ENCODE results near the gene BCL2L15. TPM values are rescaled to one million over a fixed set of nuclear protein-coding genes. Genes with fewer than 3 reads are reported as not detected.

The BCL2L15 gene
- 1 to 10 TPM; 1.3 to 2.1 TPM for total RNA-seq
- polyA plus RNA-seq: 1 to 10 TPM in 1 of 2 donors, under 1 TPM in 1; 0.75 to 1.3 TPM

- Histone ChIP-seq H3K9me3 (ENCODE audit: control insufficient read depth in 1 of 2, low read length in 2 of 2) (no peaks in the 10 kb centered on the region), H3K27ac (ENCODE audit: low read depth, low read length) (no peak within 1 kb of the TSS), H3K27me3 (ENCODE audit: insufficient read depth, low read length) (no peaks in the 10 kb centered on the region), H3K4me3 (ENCODE audit: low read length in 2 of 2) (no peak within 1 kb of the TSS), H3K4me1 (ENCODE audit: insufficient read depth, low read length) (peaks cover 22% of the 10 kb centered on the region), H3K36me3 (ENCODE audit: insufficient read depth, low read length) (no peaks in the 10 kb centered on the region)
- ChIA-PET POLR2A (ENCODE audit: partially characterized antibody) (interaction anchor here (1.0 to 1.8 kb wide), 4 partner anchors 9 to 17 kb away, joined by 3 to 5 read pairs (median 5); partner anchors contain the start of gene AP4B1), CTCF (ENCODE audit: partially characterized antibody) (interaction anchor here (0.6 to 3.5 kb wide), 6 partner anchors 12 to 396 kb away, joined by 3 to 10 read pairs (median 4); partner anchors contain the start of gene AP4B1)
- DNase-seq: no peak
- Mint-ChIP-seq H3K27ac (peak within 1 kb of the TSS in 5 of 7 donors; percentile 10 to 69 (median 43)), H3K27me3 (no peaks in the 10 kb centered on the region), H3K9me3 (peaks cover 0 to 2% (median 0%) of the 10 kb centered on the region in 8 donors), H3K36me3 (peaks cover 4 to 12% of the 10 kb centered on the region in 2 donors), H3K4me1 (peaks cover 19 to 39% (median 24%) of the 10 kb centered on the region in 4 donors), H3K4me3 (peak within 1 kb of the TSS; percentile 2 to 65 (median 38))
- intact Hi-C loops (cut with micrococcal nuclease): no loop called here
These were observed at the start of gene BCL2L15 for GRCh38 chr1:113887402-113888175. TSS of gene BCL2L15 (minus strand) at chr1:113887581. CDS start at chr1:113887375, 206 bp downstream.

- no peaks in the 10 kb centered on the region for H3K27me3 ChIP-seq (ENCODE audit: insufficient read depth, low read length)
- H3K27ac ChIP-seq (ENCODE audit: low read depth, low read length): peak overlapping the region; percentile 14
- peak overlapping the region; percentile 56 to 83 (median 78) for H3K4me3 Mint-ChIP-seq
- H3K27me3 Mint-ChIP-seq: no peaks in the 10 kb centered on the region
- peak overlapping the region; percentile 65 to 89 (median 82) for H3K27ac Mint-ChIP-seq
- H3K4me1 ChIP-seq (ENCODE audit: insufficient read depth, low read length): peaks cover 95% of the 10 kb centered on the region
- H3K36me3 Mint-ChIP-seq: peaks cover 15 to 28% of the 10 kb centered on the region in 2 donors
- H3K9me3 Mint-ChIP-seq: peaks cover 0 to 4% (median 0%) of the 10 kb centered on the region in 8 donors
- H3K36me3 ChIP-seq (ENCODE audit: insufficient read depth, low read length): peaks cover 11% of the 10 kb centered on the region
- no peaks in the 10 kb centered on the region for H3K9me3 ChIP-seq (ENCODE audit: control insufficient read depth in 1 of 2, low read length in 2 of 2)
- CTCF ChIA-PET (ENCODE audit: partially characterized antibody): interaction anchor here (0.8 to 1.8 kb wide), 3 partner anchors 10 to 348 kb away, joined by 3 to 7 read pairs (median 4); no protein-coding TSS in a partner anchor
- no peak overlapping the region for H3K4me3 ChIP-seq (ENCODE audit: low read length in 2 of 2)
- intact Hi-C loops (cut with micrococcal nuclease): no loop called here
- peaks cover 69 to 91% (median 81%) of the 10 kb centered on the region in 4 donors for H3K4me1 Mint-ChIP-seq
- POLR2A ChIA-PET (ENCODE audit: partially characterized antibody): interaction anchor here (1.1 to 7.7 kb wide), 4 partner anchors 7 to 12 kb away, joined by 3 to 88 read pairs (median 6); partner anchors contain the start of gene HIPK1
- DNase-seq: no peak
These were observed 49.8 kb upstream of the BCL2L15 start for GRCh38 chr1:113937146-113937545.

- peaks cover 99% of the 10 kb centered on the region for H3K4me1 ChIP-seq (ENCODE audit: insufficient read depth, low read length)
- no peak for DNase-seq
- H3K9me3 ChIP-seq (ENCODE audit: control insufficient read depth in 1 of 2, low read length in 2 of 2): no peaks in the 10 kb centered on the region
- H3K36me3 ChIP-seq (ENCODE audit: insufficient read depth, low read length): peaks cover 8% of the 10 kb centered on the region
- H3K4me3 ChIP-seq (ENCODE audit: low read length in 2 of 2): no peak overlapping the region
- Mint-ChIP-seq H3K27ac (peak overlapping the region; percentile 44 to 84 (median 66)), H3K36me3 (peaks cover 11 to 24% of the 10 kb centered on the region in 2 donors), H3K4me1 (peaks cover 71 to 95% (median 85%) of the 10 kb centered on the region in 4 donors), H3K4me3 (peak overlapping the region in 4 of 8 donors; percentile 16 to 62 (median 29)), H3K27me3 (no peaks in the 10 kb centered on the region), H3K9me3 (peaks cover 0 to 4% (median 0%) of the 10 kb centered on the region in 8 donors)
- H3K27ac ChIP-seq (ENCODE audit: low read depth, low read length): no peak overlapping the region
- intact Hi-C loops (cut with micrococcal nuclease): no loop called here
- CTCF ChIA-PET (ENCODE audit: partially characterized antibody): interaction anchor here (1.1 to 8.3 kb wide), 2 partner anchors 12 to 66 kb away, joined by 3 to 98 read pairs; no protein-coding TSS in a partner anchor
- H3K27me3 ChIP-seq (ENCODE audit: insufficient read depth, low read length): no peaks in the 10 kb centered on the region
- POLR2A ChIA-PET (ENCODE audit: partially characterized antibody): interaction anchor here (1.2 to 9.1 kb wide), 3 partner anchors 11 to 124 kb away, joined by 3 to 120 read pairs (median 4); partner anchors contain the start of gene RSBN1
These were observed 48.6 kb upstream of the BCL2L15 start for GRCh38 chr1:113935970-113936369.

- Mint-ChIP-seq H3K4me1 (peaks cover 63 to 95% (median 81%) of the 10 kb centered on the region in 4 donors), H3K27ac (peak overlapping the region; percentile 61 to 84 (median 73)), H3K27me3 (no peaks in the 10 kb centered on the region), H3K4me3 (peak overlapping the region in 5 of 8 donors; percentile 26 to 62 (median 39)), H3K9me3 (peaks cover 0 to 7% (median 0%) of the 10 kb centered on the region in 8 donors), H3K36me3 (peaks cover 3 to 24% of the 10 kb centered on the region in 2 donors)
- H3K36me3 ChIP-seq (ENCODE audit: insufficient read depth, low read length): no peaks in the 10 kb centered on the region
- ChIA-PET CTCF (ENCODE audit: partially characterized antibody) (interaction anchor here (0.9 to 8.3 kb wide), 4 partner anchors 11 to 116 kb away, joined by 3 to 98 read pairs (median 3); no protein-coding TSS in a partner anchor), POLR2A (ENCODE audit: partially characterized antibody) (interaction anchor here (0.8 to 9.1 kb wide), 5 partner anchors 9 to 544 kb away, joined by 3 to 120 read pairs (median 4); partner anchors contain the start of gene RSBN1)
- peaks cover 95% of the 10 kb centered on the region for H3K4me1 ChIP-seq (ENCODE audit: insufficient read depth, low read length)
- DNase-seq: no peak
- H3K27ac ChIP-seq (ENCODE audit: low read depth, low read length): no peak overlapping the region
- intact Hi-C loops (cut with micrococcal nuclease): no loop called here
- H3K4me3 ChIP-seq (ENCODE audit: low read length in 2 of 2): no peak overlapping the region
- no peaks in the 10 kb centered on the region for H3K27me3 ChIP-seq (ENCODE audit: insufficient read depth, low read length)
- H3K9me3 ChIP-seq (ENCODE audit: control insufficient read depth in 1 of 2, low read length in 2 of 2): no peaks in the 10 kb centered on the region
These were observed 47.8 kb upstream of the BCL2L15 start for GRCh38 chr1:113935176-113935575.

- POLR2A ChIA-PET (ENCODE audit: partially characterized antibody): interaction anchor here (0.8 to 9.1 kb wide), 4 partner anchors 9 to 543 kb away, joined by 3 to 120 read pairs (median 4); no protein-coding TSS in a partner anchor
- peaks cover 89% of the 10 kb centered on the region for H3K4me1 ChIP-seq (ENCODE audit: insufficient read depth, low read length)
- no peak for DNase-seq
- CTCF ChIA-PET (ENCODE audit: partially characterized antibody): interaction anchor here (0.9 to 8.3 kb wide), 5 partner anchors 11 to 116 kb away, joined by 3 to 98 read pairs (median 3); no protein-coding TSS in a partner anchor
- no peak overlapping the region for H3K4me3 ChIP-seq (ENCODE audit: low read length in 2 of 2)
- H3K9me3 ChIP-seq (ENCODE audit: control insufficient read depth in 1 of 2, low read length in 2 of 2): no peaks in the 10 kb centered on the region
- Mint-ChIP-seq H3K36me3 (peaks cover 3 to 23% of the 10 kb centered on the region in 2 donors), H3K27ac (peak overlapping the region; percentile 89 to 100 (median 97)), H3K4me1 (peaks cover 58 to 91% (median 76%) of the 10 kb centered on the region in 4 donors), H3K27me3 (no peaks in the 10 kb centered on the region), H3K9me3 (peaks cover 0 to 7% (median 0%) of the 10 kb centered on the region in 8 donors), H3K4me3 (peak overlapping the region in 7 of 8 donors; percentile 21 to 99 (median 92))
- H3K27me3 ChIP-seq (ENCODE audit: insufficient read depth, low read length): no peaks in the 10 kb centered on the region
- intact Hi-C loops (cut with micrococcal nuclease): no loop called here
- no peaks in the 10 kb centered on the region for H3K36me3 ChIP-seq (ENCODE audit: insufficient read depth, low read length)
- peak overlapping the region; percentile 97 for H3K27ac ChIP-seq (ENCODE audit: low read depth, low read length)
These were observed 47.2 kb upstream of the BCL2L15 start for GRCh38 chr1:113934511-113935055.

- Histone ChIP-seq H3K4me1 (ENCODE audit: insufficient read depth, low read length) (peaks cover 83% of the 10 kb centered on the region), H3K27ac (ENCODE audit: low read depth, low read length) (peak overlapping the region; percentile 97), H3K9me3 (ENCODE audit: control insufficient read depth in 1 of 2, low read length in 2 of 2) (no peaks in the 10 kb centered on the region), H3K27me3 (ENCODE audit: insufficient read depth, low read length) (no peaks in the 10 kb centered on the region), H3K36me3 (ENCODE audit: insufficient read depth, low read length) (no peaks in the 10 kb centered on the region), H3K4me3 (ENCODE audit: low read length in 2 of 2) (no peak overlapping the region)
- Mint-ChIP-seq H3K4me3 (peak overlapping the region; percentile 64 to 99 (median 93)), H3K27me3 (no peaks in the 10 kb centered on the region), H3K9me3 (peaks cover 0 to 7% (median 0%) of the 10 kb centered on the region in 8 donors), H3K4me1 (peaks cover 53 to 89% (median 71%) of the 10 kb centered on the region in 4 donors), H3K36me3 (peaks cover 3 to 25% of the 10 kb centered on the region in 2 donors), H3K27ac (peak overlapping the region; percentile 89 to 100 (median 97))
- intact Hi-C loops (cut with micrococcal nuclease): no loop called here
- CTCF ChIA-PET (ENCODE audit: partially characterized antibody): interaction anchor here (1.0 to 8.3 kb wide), 3 partner anchors 10 to 29 kb away, joined by 3 to 98 read pairs (median 5); no protein-coding TSS in a partner anchor
- POLR2A ChIA-PET (ENCODE audit: partially characterized antibody): interaction anchor here (1.3 to 9.1 kb wide), 4 partner anchors 10 to 34 kb away, joined by 3 to 120 read pairs (median 4); no protein-coding TSS in a partner anchor
- no peak for DNase-seq
These were observed 46.6 kb upstream of the BCL2L15 start for GRCh38 chr1:113934006-113934405.
